DMS114 treated with DMSO at 0.1 percent for 48 hours (cell line): ENCODE data around the gene WSCD1.

Experiments used
- DNase-seq: peaks from one replicate; lab custom pipeline; 2025; ENCODE audit not compliant: unreplicated experiment; lab: John Stamatoyannopoulos, UW

Gene WSCD1

DNA sequence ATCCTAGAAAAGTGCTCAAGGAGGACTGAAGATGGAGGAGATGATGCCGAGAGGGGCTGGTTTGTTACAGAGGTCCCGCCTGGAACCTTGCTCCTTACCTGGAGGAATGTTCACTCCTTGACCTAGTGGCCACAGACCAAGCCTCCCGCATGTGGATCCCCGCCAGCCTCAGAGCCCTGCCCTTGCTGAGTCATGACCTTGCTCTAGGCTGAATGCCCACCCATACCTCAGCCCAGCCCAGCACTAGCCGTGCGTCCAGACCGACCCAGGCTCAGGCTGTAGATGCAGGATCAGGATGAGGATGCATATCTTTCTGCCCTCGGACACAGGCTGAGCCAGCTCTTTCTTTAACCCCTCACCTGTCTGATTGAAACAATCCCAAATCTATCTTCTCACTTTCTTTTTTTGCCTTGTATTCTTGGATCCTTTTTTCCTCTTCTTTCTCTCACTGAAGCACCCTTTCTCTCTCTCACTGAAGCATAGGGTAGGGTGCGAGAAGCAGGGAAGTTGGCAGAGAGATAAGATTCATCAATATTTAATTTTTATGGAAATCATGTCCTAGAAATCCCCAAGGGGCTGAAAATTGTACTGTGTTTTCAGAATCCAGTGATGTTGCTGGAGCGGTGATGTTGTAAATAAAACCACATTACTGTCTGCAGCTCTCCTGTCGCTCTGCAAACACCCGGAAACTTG, 34.9 kb downstream of the WSCD1 start:
- no peak for DNase-seq

DNA sequence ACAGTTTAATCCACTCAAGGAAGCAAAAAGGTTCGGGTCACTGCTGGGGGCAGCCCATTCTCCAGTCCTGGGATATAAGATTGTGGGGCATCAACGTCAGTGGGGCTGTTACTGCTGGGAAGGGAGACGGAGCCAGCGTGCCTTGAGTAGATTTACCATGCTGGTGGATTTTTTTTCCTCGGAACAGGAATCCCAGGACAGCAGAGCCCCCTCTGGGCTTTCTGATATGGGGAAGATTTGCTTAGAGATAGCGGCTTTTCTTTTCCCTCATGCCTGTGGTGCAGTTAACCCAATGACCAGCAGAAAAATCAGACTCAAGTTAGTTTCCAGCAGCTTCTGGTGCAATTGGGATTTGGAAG, 35.4 kb downstream of the WSCD1 start:
- DNase-seq = no peak

DNA sequence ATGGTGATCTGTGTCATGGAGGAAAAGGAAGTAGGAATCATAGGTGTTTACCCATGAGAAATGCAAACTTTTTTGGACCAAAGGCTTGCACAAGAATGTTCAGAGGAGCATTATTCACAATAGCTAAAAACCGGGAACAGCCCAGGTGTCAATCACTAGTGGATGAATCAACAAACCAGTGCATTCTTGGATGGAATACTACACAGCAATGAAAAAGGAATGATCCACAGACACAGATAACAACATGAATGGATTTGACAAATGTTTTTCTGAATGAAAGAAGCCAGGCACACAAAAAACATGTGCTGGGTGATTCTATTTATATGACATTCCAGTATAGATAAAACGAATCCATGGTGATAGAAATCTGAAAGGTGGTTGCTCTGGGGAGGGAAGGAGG, 36.0 kb downstream of the WSCD1 start:
- no peak for DNase-seq

DNA sequence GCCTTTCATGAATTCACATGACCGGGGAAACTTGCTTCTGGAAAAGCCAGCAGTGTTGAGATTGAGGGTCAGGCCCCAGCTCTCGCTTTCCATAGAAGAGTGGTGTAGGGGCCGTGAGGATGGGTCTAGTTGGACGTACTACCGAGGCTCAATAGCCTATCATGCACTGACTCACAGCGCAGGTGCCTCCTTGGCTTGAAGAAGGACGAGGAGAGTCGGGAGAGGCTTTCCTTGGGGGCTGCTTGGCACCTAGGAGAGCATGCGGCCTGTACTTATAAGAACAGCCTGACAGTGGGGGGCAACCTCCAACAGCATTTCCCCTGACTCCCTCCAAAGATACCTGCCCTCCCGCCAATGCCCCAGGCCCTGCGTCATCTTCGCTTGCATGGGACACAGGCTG, 37.6 kb downstream of the WSCD1 start:
- no peak for DNase-seq

DNA sequence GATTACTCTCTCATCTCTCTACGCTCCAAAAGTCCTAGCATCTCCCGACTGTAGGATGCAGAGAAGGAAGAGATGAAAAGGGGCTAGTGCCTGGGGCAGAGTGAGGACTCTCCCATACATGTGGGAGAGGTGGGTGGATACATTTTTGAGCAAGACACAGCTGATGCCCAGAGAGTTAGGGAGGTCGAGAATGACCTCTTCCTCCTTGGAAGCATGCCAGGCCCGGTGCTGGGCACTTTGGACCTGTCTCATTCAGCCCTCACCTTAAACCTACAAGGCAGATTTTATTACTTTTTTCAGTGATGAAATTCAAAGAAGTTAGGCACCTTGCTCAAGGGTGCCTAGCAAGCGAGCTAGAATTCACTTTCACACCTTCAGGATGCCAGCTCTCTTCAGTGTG, 38.2 kb downstream of the WSCD1 start:
- no peak for DNase-seq

DNA sequence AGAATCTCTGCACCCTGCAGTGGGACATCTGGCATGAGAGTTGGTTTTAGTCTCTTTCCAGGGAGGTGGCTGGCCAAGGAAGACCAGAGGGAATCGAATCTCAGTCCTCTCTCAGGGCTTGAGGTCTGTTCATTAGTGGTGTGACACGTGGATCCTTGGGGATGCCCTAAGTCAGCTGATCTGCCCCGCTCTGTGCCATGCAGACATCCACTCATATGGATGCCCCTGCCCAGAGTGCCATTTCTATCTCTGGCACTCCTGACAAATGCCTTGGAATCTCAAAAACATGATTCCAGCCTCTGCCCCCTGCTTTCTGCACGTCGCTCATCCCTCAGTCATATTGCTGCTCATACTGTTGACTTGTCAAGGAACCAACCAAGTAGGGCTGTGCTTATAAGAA, 38.8 kb downstream of the WSCD1 start:
- no peak for DNase-seq

DNA sequence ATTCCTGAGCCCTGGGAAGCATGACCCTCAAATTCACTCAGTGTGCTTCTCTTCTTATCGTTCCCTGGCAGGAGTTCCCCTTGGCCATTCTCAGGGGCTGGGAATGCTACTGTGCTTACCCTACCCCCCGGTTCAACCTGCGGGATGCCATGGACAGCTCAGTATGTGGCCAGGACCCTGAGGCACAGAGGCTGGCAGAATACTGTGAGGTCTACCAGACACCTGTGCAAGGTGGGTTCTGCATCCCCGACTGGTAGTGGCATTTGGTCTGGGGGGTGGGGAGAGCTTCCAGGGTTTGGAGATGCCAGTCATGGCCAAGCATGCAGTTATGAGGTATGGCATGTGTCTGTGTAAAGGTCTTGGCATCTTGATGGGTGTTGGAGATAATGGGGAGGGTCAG, 39.4 kb downstream of the WSCD1 start:
- DNase-seq = no peak

DNA sequence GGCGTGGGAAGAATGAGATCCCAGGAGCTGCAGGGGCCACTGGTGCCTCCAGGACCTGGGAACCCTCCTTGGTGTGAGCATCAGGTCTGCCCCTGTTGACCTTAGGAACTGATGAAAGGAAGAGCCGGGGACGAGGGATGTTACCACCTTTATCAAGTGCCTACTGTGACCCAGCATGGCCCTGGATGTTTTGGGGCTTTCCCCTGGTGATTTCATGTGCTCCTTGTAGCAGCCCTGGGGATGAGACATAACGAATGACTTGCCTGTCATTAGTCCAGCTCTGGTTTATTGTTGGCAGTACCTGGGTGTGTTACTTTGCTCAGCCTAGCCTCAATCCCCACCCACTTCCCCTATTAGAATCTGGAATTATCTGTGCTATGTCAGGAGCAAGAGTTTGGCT, 39.9 kb downstream of the WSCD1 start:
- DNase-seq = no peak

DNA sequence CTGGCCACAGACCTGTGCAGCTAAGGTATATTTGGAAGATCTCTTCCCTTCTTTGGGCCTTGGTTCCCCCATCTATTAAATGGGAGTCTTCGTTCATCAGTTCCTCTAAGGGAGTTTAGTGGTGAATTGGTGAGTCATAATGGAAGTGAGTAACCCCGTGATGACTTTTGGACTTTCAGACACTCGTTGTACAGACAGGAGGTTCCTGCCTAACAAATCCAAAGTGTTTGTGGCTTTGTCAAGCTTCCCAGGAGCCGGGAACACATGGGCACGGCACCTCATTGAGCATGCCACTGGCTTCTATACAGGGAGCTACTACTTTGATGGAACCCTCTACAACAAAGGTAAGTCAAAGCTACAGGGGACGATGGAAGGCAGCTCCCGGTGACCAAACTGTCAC, 40.4 kb downstream of the WSCD1 start:
- DNase-seq = no peak

DNA sequence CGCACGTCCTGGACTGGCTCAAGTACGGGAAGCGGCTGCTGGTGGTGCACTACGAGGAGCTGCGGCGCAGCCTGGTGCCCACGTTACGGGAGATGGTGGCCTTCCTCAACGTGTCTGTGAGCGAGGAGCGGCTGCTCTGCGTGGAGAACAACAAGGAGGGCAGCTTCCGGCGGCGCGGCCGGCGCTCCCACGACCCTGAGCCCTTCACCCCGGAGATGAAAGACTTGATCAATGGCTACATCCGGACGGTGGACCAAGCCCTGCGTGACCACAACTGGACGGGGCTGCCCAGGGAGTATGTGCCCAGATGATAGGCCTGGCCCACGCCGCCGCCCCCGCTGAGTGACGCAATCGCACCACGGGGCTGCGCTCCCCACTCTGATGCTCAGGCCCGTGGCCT, 50.2 kb downstream of the WSCD1 start:
- no peak for DNase-seq

DNA sequence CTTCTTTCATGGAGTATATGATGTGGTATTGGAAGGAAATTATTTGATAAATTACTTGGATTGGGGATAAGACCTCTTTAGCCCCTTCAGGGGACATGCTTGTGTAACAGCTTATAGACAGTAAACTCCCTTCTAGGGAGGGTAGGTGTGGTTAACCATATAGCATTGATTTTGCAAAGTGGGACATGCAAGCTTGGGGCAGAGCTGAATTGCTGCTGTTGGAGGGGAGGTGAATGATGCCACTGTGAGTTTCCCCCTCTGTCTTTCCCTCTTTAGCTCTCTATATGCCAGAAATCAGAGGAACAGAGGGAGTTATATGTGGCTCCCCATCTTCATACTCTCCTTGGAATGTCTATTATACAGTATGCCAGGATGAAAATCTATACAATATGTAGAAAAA, 54.7 kb downstream of the WSCD1 start:
- no peak for DNase-seq

DNA sequence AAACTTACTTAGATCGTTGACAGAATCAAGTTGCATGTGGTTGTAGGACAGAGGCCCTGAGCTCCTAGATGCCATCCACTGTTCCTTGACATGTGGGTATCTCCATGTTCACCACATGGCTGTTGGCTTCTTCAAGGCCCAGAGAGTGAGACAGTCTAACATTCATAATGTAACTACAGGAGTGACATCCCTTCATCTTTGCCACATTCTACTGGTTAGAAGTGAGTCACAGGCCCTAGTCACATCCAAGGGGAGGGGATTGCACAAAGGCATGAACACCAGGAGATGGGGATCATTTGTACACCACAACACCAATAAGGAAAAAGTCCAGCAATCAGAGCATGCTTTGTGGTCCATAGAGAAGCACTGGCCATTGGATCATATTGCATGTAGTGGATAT, 56.6 kb downstream of the WSCD1 start:
- no peak for DNase-seq

DNA sequence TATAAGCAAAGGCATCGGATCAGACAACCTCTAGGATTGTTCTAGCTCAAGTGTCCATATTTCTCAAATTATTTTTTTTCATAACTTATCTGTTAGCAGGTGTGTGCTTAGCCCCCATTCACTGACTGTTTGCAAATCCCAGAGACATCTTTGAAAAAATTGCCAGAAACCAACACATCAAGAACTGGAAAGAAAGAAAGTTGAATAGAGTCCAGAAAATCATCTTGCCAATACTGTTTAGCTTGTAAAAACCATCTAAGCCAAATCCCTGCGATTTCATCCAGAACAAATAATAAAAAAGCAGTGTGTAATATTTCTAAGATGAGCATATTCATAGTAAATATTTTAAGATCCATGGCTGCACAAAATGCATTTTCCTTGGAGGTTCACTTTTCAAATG, 64.5 kb downstream of the WSCD1 start:
- no peak for DNase-seq

DNA sequence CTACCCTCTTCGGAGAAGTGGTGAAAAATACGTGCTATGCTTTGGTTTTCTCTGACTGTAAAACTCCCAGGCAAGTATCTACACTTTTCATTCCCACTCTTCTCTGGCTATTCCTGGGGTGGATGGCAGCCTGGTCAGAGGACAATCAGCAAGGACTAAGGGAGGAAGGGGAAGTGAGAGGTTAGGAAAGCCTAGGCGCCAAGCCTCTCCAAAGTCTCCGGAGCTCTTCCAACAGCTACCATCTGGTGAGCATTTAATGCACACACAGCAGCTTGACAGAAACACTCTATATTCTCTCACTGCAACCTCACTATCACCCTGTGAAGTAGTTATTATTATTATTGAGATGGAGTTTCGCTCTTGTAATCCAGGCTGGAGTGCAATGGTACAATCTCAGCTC, 65.1 kb downstream of the WSCD1 start:
- no peak for DNase-seq

DNA sequence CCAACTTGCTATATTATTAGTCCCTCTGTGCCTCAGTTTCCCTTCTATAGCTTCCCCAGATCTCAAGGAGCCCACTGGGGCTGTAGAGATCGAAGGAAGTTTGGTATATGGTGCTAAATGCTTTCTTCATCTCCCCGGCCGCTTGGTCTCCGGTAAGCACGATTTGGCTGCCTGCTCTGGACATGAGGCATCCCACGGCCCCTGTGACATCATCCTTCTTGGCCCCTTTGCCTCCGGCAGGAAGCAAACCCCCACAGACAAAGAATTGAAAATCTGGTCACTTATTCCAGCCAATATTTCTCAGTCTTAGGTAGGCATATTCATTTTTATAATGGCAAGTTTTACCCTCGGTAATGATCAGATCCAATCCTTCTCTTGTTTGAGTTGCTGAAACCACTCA, 65.8 kb downstream of the WSCD1 start:
- no peak for DNase-seq

DNA sequence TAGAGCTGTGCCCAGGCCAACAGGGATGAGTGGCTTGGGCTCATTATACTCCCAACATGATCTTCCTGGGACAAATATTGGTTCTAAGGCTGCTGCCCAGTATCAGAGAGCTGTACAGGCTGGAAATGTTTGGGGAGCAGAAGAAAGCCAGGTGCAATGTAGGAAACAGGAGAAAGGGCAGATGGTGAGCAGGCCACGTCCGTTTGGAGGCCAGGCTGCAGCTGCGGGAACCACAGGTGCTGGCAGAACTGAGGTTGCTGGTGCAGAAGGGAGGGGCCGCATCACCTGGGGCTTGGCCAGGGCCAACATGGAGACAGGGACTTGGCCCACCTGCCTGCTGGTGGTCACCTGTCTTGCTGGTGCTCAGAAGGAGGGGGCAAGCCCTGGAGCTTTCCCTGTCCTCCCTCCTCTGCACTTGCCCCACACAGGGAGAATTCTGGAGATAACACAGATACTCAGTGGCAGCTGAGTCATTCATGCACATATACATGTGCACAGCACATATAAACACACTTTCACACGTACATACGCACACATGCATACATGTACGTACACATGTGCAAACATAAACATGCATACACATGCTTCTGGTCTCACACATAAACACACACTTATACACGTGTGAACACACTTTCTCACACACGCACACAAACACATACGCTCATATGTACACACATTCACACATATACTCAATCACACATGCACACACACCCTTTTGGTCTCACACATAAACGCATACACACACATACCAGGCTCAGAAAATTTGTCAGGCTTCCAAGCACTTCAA, 67.7 kb downstream of the WSCD1 start:
- DNase-seq = no peak

DNA sequence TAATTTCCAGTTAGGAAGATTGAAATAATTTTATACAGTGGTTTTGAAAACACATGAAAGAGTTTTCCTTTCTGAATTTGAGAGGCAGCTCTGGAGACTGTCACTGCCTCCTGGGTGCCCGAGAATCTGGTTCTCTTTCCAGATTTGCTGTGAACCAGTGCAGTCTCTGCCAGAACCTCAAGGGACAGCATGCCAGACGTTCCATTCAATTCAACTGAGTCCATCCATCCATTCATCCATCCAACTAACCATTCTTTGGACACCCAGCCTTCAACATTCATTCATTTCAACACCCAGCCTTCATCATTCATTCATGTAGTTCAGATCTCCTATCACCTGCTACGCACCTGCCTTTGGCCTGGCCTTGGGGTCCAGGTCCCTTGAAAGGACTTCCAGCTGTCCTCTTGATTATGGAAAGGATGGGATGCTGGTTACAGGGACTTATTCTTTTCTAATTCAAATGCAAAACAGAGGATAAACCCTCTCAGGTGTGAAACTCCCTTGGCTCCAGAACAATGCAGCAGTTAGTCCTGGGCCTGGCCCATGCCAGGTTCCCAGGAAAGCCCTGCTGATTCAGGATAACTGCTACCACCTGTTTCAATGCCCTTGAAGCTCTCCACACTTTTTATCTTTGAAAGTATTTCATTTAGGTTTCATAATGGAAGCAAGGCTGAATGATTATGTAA, 68.7 kb downstream of the WSCD1 start:
- no peak for DNase-seq

DNA sequence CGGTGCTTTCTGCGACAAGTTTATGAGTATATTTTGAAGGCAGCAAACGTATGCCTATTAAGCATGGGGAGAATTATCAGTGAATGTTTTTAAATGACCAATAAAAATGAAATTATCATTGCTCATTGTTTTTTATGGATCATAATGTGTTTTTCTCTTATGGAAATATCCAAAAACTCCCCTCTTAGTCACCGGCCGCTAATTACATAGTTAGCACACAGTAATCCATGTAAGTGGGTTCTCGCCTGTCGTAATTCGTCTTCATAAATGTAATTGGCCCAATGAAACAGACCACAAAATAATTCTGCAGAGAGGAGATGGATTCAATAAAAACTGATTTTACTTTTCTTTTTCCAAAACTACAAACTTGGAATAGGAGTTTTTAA, 69.3 kb downstream of the WSCD1 start:
- DNase-seq = no peak

DNA sequence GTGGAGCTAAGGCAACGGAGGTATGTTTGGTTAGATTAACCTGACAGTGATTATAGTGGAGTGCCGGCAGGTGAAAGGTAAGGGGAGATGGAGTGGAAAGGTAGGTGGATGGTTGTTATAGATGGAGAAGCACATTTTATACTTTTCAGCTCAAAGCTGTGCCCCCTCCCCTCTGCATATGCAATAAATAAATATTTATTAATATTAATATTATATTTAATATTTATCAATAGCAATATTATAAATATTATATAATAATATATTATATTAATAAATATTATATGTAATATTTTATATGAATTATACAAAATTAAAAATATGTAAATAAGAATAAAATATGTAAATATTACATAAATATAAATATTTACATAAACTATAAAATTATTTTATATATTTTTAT, 70.0 kb downstream of the WSCD1 start:
- DNase-seq = no peak

DNA sequence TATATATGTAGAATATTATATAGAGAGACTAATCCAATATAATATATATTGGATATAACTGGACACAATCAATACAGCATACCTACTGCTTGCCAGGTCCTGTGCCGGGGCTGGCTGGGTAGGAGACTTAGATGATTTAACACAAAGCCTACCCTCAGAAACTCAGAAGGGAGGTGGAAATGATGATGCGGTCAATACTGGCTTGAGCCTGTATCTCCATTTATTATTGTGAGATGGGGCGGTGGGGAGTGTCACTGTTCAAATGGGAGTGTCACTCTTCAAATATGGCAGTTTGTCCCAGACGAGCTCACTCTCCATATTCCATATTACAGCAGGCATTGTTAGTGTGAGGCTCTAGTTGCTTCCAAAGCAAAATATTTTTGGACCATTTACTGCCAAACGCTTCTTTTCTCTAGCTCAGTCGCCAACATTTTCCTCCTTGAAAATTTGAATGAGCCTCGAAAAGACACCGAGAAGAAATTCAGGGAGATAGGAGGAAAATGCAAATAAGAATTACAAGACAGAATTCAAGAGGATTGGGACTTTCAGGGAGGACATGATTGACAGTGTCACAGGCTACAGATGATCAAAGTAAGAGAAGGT, 70.7 kb downstream of the WSCD1 start:
- no peak for DNase-seq

DNA sequence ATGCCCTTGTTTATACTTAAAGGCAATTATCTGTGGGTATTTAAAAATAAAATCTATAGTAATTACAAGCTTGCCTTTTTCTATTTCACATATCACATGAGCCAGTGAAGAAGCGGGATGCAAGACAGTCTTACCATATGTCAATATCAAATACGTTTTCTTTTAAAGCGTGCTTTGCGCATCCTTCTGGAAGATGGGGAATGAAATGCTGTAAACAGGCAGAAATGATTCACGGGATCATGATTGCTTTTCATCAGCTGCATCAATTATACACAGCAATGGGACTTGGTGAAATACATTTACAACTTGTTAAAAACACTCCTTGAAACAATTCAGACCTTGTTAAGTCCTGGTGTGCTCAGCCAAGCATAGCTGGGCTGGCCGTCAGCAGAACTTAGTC, 72.5 kb downstream of the WSCD1 start:
- no peak for DNase-seq

DNA sequence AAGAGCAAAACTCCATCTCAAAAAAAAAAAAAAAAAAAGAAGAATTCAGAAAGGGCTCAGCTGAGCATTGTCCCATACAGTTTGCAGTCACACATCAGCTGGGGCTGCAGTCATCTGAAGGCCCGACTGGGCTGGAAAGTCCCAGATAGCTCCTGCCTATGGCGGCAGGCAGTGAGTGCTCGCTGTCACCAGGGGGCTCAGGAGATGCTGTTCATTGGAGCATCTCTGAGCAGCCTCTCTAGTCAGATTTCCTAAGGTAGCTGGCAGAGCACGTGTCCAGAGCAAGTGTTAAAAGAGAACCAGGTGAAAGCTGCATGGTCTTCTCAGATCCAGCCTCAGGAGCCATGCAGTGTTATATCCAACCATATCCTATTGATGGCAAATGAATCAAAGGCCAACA, 75.8 kb downstream of the WSCD1 start:
- DNase-seq = no peak
